ENCODE results near the gene AXDND1.
"Not testable (repeated sequence)": the region's sequence is repeated elsewhere in the genome, so short reads cannot be mapped to it uniquely, and the experiment has no call there.

The AXDND1 gene

GRCh38 chr1:179366093-179366800 lies 476 bp downstream of the AXDND1 start:
- peak; percentile 50 for DNase-seq

- peak; percentile 74 for DNase-seq
Measured at GRCh38 chr1:179369751-179370341, 4.1 kb downstream of the AXDND1 start.

GRCh38 chr1:179372160-179372559 lies 6.4 kb downstream of the AXDND1 start:
- DNase-seq = no peak

GRCh38 chr1:179376223-179376622 lies 10.5 kb downstream of the AXDND1 start:
- no peak for DNase-seq

- DNase-seq = no peak
Measured at GRCh38 chr1:179380299-179380698, 14.5 kb downstream of the AXDND1 start.

GRCh38 chr1:179384027-179384426 lies 18.3 kb downstream of the AXDND1 start:
- DNase-seq = no peak

GRCh38 chr1:179385510-179385909 lies 19.7 kb downstream of the AXDND1 start:
- no peak for DNase-seq

- no peak for DNase-seq
Measured at GRCh38 chr1:179393721-179394120, 27.9 kb downstream of the AXDND1 start.

- not testable (repeated sequence) for DNase-seq
Measured at GRCh38 chr1:179399399-179399798, 33.6 kb downstream of the AXDND1 start.

- DNase-seq = not testable (repeated sequence)
Measured at GRCh38 chr1:179417760-179418159, 52.0 kb downstream of the AXDND1 start.

GRCh38 chr1:179418706-179419105 lies 52.9 kb downstream of the AXDND1 start:
- DNase-seq = not testable (repeated sequence)

- DNase-seq = no peak
Measured at GRCh38 chr1:179424610-179425009, 58.8 kb downstream of the AXDND1 start.

- no peak for DNase-seq
Measured at GRCh38 chr1:179425186-179425585, 59.4 kb downstream of the AXDND1 start.

GRCh38 chr1:179437171-179437570 lies 71.4 kb downstream of the AXDND1 start:
- DNase-seq = no peak

- not testable (repeated sequence) for DNase-seq
Measured at GRCh38 chr1:179439646-179440045, 73.9 kb downstream of the AXDND1 start.

GRCh38 chr1:179440301-179440700 lies 74.5 kb downstream of the AXDND1 start:
- not testable (repeated sequence) for DNase-seq

- no peak for DNase-seq
Measured at GRCh38 chr1:179440971-179441370, 75.2 kb downstream of the AXDND1 start.

GRCh38 chr1:179441501-179441900 lies 75.7 kb downstream of the AXDND1 start:
- no peak for DNase-seq

- DNase-seq = not testable (repeated sequence)
Measured at GRCh38 chr1:179442846-179443245, 77.1 kb downstream of the AXDND1 start.

- no peak for DNase-seq
Measured at GRCh38 chr1:179445593-179445992, 79.8 kb downstream of the AXDND1 start.

GRCh38 chr1:179447489-179447888 lies 81.7 kb downstream of the AXDND1 start:
- DNase-seq = no peak

GRCh38 chr1:179448437-179449149 lies 82.8 kb downstream of the AXDND1 start:
- no peak for DNase-seq

- not testable (repeated sequence) for DNase-seq
Measured at GRCh38 chr1:179459606-179460206, 93.9 kb downstream of the AXDND1 start.

GRCh38 chr1:179465661-179466060 lies 99.9 kb downstream of the AXDND1 start:
- not testable (repeated sequence) for DNase-seq

Data from NCI-H2227 treated with DMSO at 0.1 percent for 48 hours (cell line).